DOHH2 (cell line): ENCODE measurements around the gene RRM2.

ENCODE experiments used
- H3F3A ChIP-seq: fragments of 200-600 bp; sonication (generic), shearing (Covaris generic); 2 replicates; pipeline ENCODE4 v1.6.0; 2016; ENCODE audit warnings: antibody characterized with exemption, mild to moderate bottlenecking; ENCODE audit not compliant: control insufficient read depth, insufficient read depth
- H3K27ac ChIP-seq: fragments of 200-600 bp; sonication (generic); 2 replicates; pipeline ENCODE4 v1.5.1; 2014; ENCODE audit warnings: low read depth, mild to moderate bottlenecking, low read length, moderate library complexity
- H3K27me3 ChIP-seq: fragments of 200-600 bp; sonication (generic); 2 replicates; pipeline ENCODE4 v1.6.1; 2014; ENCODE audit warnings: mild to moderate bottlenecking, low read length, mixed read lengths; ENCODE audit not compliant: control insufficient read depth
- H3K36me3 ChIP-seq: fragments of 200-600 bp; sonication (generic); 2 replicates; pipeline ENCODE4 v1.6.1; 2014; ENCODE audit warnings: mild to moderate bottlenecking, low read length, moderate library complexity, mixed read lengths; ENCODE audit not compliant: control insufficient read depth
- H3K4me1 ChIP-seq: fragments of 200-600 bp; sonication (generic); 2 replicates; pipeline ENCODE4 v1.6.1; 2014; ENCODE audit warnings: mild to moderate bottlenecking, low read length, mixed read lengths; ENCODE audit not compliant: control insufficient read depth
- H3K4me2 ChIP-seq: fragments of 200-600 bp; sonication (generic); 2 replicates; pipeline ENCODE4 v1.6.0; 2014; ENCODE audit warnings: mild to moderate bottlenecking, low read length, moderate library complexity
- H3K4me3 ChIP-seq: fragments of 200-600 bp; sonication (generic); 2 replicates; pipeline ENCODE4 v1.5.1; 2014; ENCODE audit warnings: mild to moderate bottlenecking, low read length, mixed read lengths
- H3K79me2 ChIP-seq: fragments of 200-600 bp; sonication (generic); 2 replicates; pipeline ENCODE4 v1.6.1; 2014; ENCODE audit warnings: mild to moderate bottlenecking, low read length, mixed read lengths; ENCODE audit not compliant: control insufficient read depth
- H3K9me2 ChIP-seq: fragments of 200-600 bp; sonication (generic); replicated peaks from 2 replicates; pipeline ENCODE4 v1.6.1; 2014; ENCODE audit warnings: mild to moderate bottlenecking, low read length, mixed read lengths; ENCODE audit not compliant: control insufficient read depth
- H3K9me3 ChIP-seq: fragments of 200-600 bp; sonication (generic); 2 replicates; pipeline ENCODE4 v1.6.1; 2014; ENCODE audit warnings: antibody characterized with exemption, low read length, mixed read lengths; ENCODE audit not compliant: control insufficient read depth, insufficient read depth
- H4K20me1 ChIP-seq: fragments of 200-600 bp; sonication (generic); 2 replicates; pipeline ENCODE4 v1.6.0; 2014; ENCODE audit warnings: low read depth, mild to moderate bottlenecking, antibody characterized with exemption, low read length, moderate library complexity; ENCODE audit not compliant: control insufficient read depth, insufficient read depth
- CTCF ChIP-seq: fragments of 200-600 bp; sonication (generic); IDR thresholded peaks from one replicate; pipeline ENCODE4 v1.5.1; 2014; ENCODE audit warnings: antibody characterized with exemption, mild to moderate bottlenecking, low read depth, low read length; ENCODE audit not compliant: poor library complexity, severe bottlenecking
- EZH2phosphoT487 ChIP-seq: fragments of 200-600 bp; sonication (generic); IDR thresholded peaks from 2 replicates; pipeline ENCODE4 v1.6.1; 2017; ENCODE audit warnings: borderline replicate concordance, mild to moderate bottlenecking, antibody characterized with exemption, low read length, moderate library complexity, mixed read lengths

RRM2 gene

GRCh38 chr2:10078001-10078400 is 44.5 kb upstream of the RRM2 start:
- Histone ChIP-seq H3K27ac (no peak overlapping the region), H3K4me2 (no peak overlapping the region), H3K27me3 (peaks cover 24% of the 10 kb centered on the region), H3K79me2 (no peaks in the 10 kb centered on the region), H3K9me3 (no peaks in the 10 kb centered on the region), H3K4me3 (no peak overlapping the region), H3K9me2 (no peaks in the 10 kb centered on the region), H3F3A (peaks cover 18% of the 10 kb centered on the region), H4K20me1 (no peaks in the 10 kb centered on the region), H3K36me3 (no peaks in the 10 kb centered on the region), H3K4me1 (peaks cover 43% of the 10 kb centered on the region)
- TF ChIP-seq CTCF: no peak
- no peak for TF ChIP-seq EZH2phosphoT487

GRCh38 chr2:10078704-10079265 is 43.8 kb upstream of the RRM2 start:
- no peak for TF ChIP-seq CTCF
- TF ChIP-seq EZH2phosphoT487: no peak
- peak overlapping the region; percentile 64 for H3K4me2 ChIP-seq
- H3K9me3 ChIP-seq: no peaks in the 10 kb centered on the region
- peaks cover 24% of the 10 kb centered on the region for H3K27me3 ChIP-seq
- no peaks in the 10 kb centered on the region for H3K36me3 ChIP-seq
- H3K4me3 ChIP-seq: peak overlapping the region; percentile 74
- H4K20me1 ChIP-seq: no peaks in the 10 kb centered on the region
- H3K4me1 ChIP-seq: peaks cover 48% of the 10 kb centered on the region
- H3K9me2 ChIP-seq: no peaks in the 10 kb centered on the region
- H3F3A ChIP-seq: peaks cover 24% of the 10 kb centered on the region
- no peaks in the 10 kb centered on the region for H3K79me2 ChIP-seq
- no peak overlapping the region for H3K27ac ChIP-seq

- H3K4me2 ChIP-seq: peak overlapping the region; percentile 64
- H3K36me3 ChIP-seq: no peaks in the 10 kb centered on the region
Observed at GRCh38 chr2:10079266-10079869, 43.2 kb upstream of the RRM2 start.

More at GRCh38 chr2:10079266-10079869, 43.2 kb upstream of the RRM2 start:
- Histone ChIP-seq H3K9me2 (no peaks in the 10 kb centered on the region), H3K4me3 (peak overlapping the region; percentile 74), H3F3A (peaks cover 29% of the 10 kb centered on the region), H3K27me3 (peaks cover 21% of the 10 kb centered on the region), H3K27ac (no peak overlapping the region), H4K20me1 (no peaks in the 10 kb centered on the region), H3K9me3 (no peaks in the 10 kb centered on the region), H3K4me1 (peaks cover 54% of the 10 kb centered on the region), H3K79me2 (no peaks in the 10 kb centered on the region)
- TF ChIP-seq CTCF (peak; percentile 26), EZH2phosphoT487 (peak; percentile 62; the same call in 1 of the 2 replicates)
